WTC11 (cell line): ENCODE data around the gene AADAT. TPM values are rescaled to one million over a fixed set of nuclear protein-coding genes. Genes with fewer than 3 reads are reported as not detected.

Source experiments
- ATAC-seq: fragments of 200-7000 bp; cut with Tn5 transposase; 2 replicates; pipeline ENCODE4 v1.10.0; 2021; ENCODE audit warnings: mild to moderate bottlenecking, moderate library complexity
- CTCF ChIA-PET: fragments of 300-600 bp; sonication (Branson Sonifier 250); formaldehyde crosslinking; loops from one replicate; lab custom pipeline; 2021; ENCODE audit warnings: antibody characterized with exemption; lab: Charles Lee
- POLR2A ChIA-PET: fragments of 350-600 bp; sonication (Branson Sonifier 250); formaldehyde crosslinking; loops from one replicate; lab custom pipeline; 2021; ENCODE audit warnings: antibody characterized with exemption; lab: Charles Lee
- DNase-seq: peaks from one replicate; pipeline ENCODE4 v3.0.0; 2021; ENCODE audit warnings: low spot score
- H3K27ac Mint-ChIP-seq: 2 replicates; pipeline ENCODE4 v1.8.0; 2021; ENCODE audit warnings: mixed read lengths
- H3K27me3 Mint-ChIP-seq: 2 replicates; pipeline ENCODE4 v1.8.0; 2021; ENCODE audit warnings: low read depth, mild to moderate bottlenecking, moderate library complexity, mixed read lengths
- H3K36me3 Mint-ChIP-seq: 2 replicates; pipeline ENCODE4 v1.8.0; 2021; ENCODE audit warnings: mixed read lengths
- H3K4me1 Mint-ChIP-seq: 2 replicates; pipeline ENCODE4 v1.8.0; 2022; ENCODE audit warnings: mixed read lengths
- H3K4me3 Mint-ChIP-seq: 2 replicates; pipeline ENCODE4 v1.8.0; 2021; ENCODE audit warnings: mild to moderate bottlenecking, moderate library complexity, mixed read lengths
- H3K9me3 Mint-ChIP-seq: 2 replicates; pipeline ENCODE4 v1.8.0; 2021; ENCODE audit warnings: mixed read lengths
- ATF1 ChIP-seq: sonication (generic); formaldehyde crosslinking; IDR thresholded peaks from 2 replicates; pipeline ENCODE4 v1.8.1; 2023; ENCODE audit warnings: mild to moderate bottlenecking, moderate library complexity, missing genetic modification reagents
- ATF3 ChIP-seq: sonication (generic); formaldehyde crosslinking; conservative IDR thresholded peaks from 2 replicates; pipeline ENCODE4 v1.8.1; 2022; ENCODE audit warnings: mild to moderate bottlenecking, missing genetic modification reagents
- CBFB ChIP-seq: sonication (generic); formaldehyde crosslinking; IDR thresholded peaks from 2 replicates; pipeline ENCODE4 v1.8.1; 2022; ENCODE audit warnings: mild to moderate bottlenecking, low read depth, missing genetic modification reagents
- E2F1 ChIP-seq: sonication (generic); formaldehyde crosslinking; IDR thresholded peaks from 2 replicates; pipeline ENCODE4 v1.8.0; 2022; ENCODE audit warnings: mild to moderate bottlenecking, missing genetic modification reagents
- E2F4 ChIP-seq: sonication (generic); formaldehyde crosslinking; IDR thresholded peaks from 2 replicates; pipeline ENCODE4 v1.8.1; 2022; ENCODE audit warnings: low read depth, mild to moderate bottlenecking, moderate library complexity, missing genetic modification reagents, borderline replicate concordance
- E2F5 ChIP-seq: sonication (generic); formaldehyde crosslinking; IDR thresholded peaks from 2 replicates; pipeline ENCODE4 v1.8.1; 2022; ENCODE audit warnings: mild to moderate bottlenecking, moderate library complexity, missing genetic modification reagents
- EMX1 ChIP-seq: fragments of 250-450 bp; sonication (Bioruptor Pico); IDR thresholded peaks from 2 replicates; pipeline ENCODE4 v1.8.0; 2021; ENCODE audit warnings: mild to moderate bottlenecking
- ERG ChIP-seq: fragments of 250-450 bp; sonication (Bioruptor Pico); IDR thresholded peaks from 2 replicates; pipeline ENCODE4 v1.8.0; 2021; ENCODE audit warnings: mild to moderate bottlenecking
- NFATC4 ChIP-seq: fragments of 250-450 bp; sonication (Bioruptor Pico); IDR thresholded peaks from 2 replicates; pipeline ENCODE4 v1.9.0; 2021; ENCODE audit warnings: mild to moderate bottlenecking
- NFYB ChIP-seq: sonication (generic); formaldehyde crosslinking; conservative IDR thresholded peaks from 2 replicates; pipeline ENCODE4 v1.8.0; 2022; ENCODE audit warnings: low read depth, missing genetic modification reagents
- NR1H2 ChIP-seq: sonication (generic); formaldehyde crosslinking; IDR thresholded peaks from 2 replicates; pipeline ENCODE4 v1.9.0; 2021; ENCODE audit warnings: mild to moderate bottlenecking, moderate library complexity, missing genetic modification reagents
- NR2C2 ChIP-seq: sonication (generic); formaldehyde crosslinking; IDR thresholded peaks from 2 replicates; pipeline ENCODE4 v1.8.0; 2022; ENCODE audit warnings: mild to moderate bottlenecking, missing genetic modification reagents
- OVOL2 ChIP-seq: fragments of 250-450 bp; sonication (Bioruptor Pico); IDR thresholded peaks from 2 replicates; pipeline ENCODE4 v1.9.0; 2021; ENCODE audit warnings: mild to moderate bottlenecking, borderline replicate concordance
- PRRX2 ChIP-seq: fragments of 250-450 bp; sonication (Bioruptor Pico); IDR thresholded peaks from 2 replicates; pipeline ENCODE4 v1.8.0; 2021; ENCODE audit warnings: mild to moderate bottlenecking
- RELA ChIP-seq: sonication (generic); formaldehyde crosslinking; IDR thresholded peaks from 2 replicates; pipeline ENCODE4 v1.8.1; 2022; ENCODE audit warnings: missing genetic modification reagents, mild to moderate bottlenecking, borderline replicate concordance
- SOX15 ChIP-seq: fragments of 250-450 bp; sonication (Bioruptor Pico); IDR thresholded peaks from 2 replicates; pipeline ENCODE4 v1.9.0; 2021; ENCODE audit warnings: mild to moderate bottlenecking
- ZBTB43 ChIP-seq: sonication (generic); formaldehyde crosslinking; IDR thresholded peaks from 2 replicates; pipeline ENCODE4 v1.8.1; 2023; ENCODE audit warnings: mild to moderate bottlenecking, missing genetic modification reagents
- ZMAT4 ChIP-seq: fragments of 250-450 bp; sonication (Bioruptor Pico); IDR thresholded peaks from 2 replicates; pipeline ENCODE4 v1.9.0; 2021; ENCODE audit warnings: mild to moderate bottlenecking
- ZNF317 ChIP-seq: sonication (generic); formaldehyde crosslinking; IDR thresholded peaks from 2 replicates; pipeline ENCODE4 v1.8.1; 2023; ENCODE audit warnings: low read depth, mild to moderate bottlenecking, moderate library complexity, missing genetic modification reagents, borderline replicate concordance
- ZNF396 ChIP-seq: fragments of 250-450 bp; sonication (Bioruptor Pico); IDR thresholded peaks from 2 replicates; pipeline ENCODE4 v1.8.0; 2021; ENCODE audit warnings: mild to moderate bottlenecking, moderate library complexity, borderline replicate concordance
- ZNF425 ChIP-seq: fragments of 250-450 bp; sonication (Bioruptor Pico); conservative IDR thresholded peaks from 2 replicates; pipeline ENCODE4 v1.9.0; 2021; ENCODE audit warnings: mild to moderate bottlenecking
- ZNF532 ChIP-seq: fragments of 250-450 bp; sonication (Bioruptor Pico); IDR thresholded peaks from 2 replicates; pipeline ENCODE4 v1.9.0; 2021; ENCODE audit warnings: mild to moderate bottlenecking, borderline replicate concordance
- total RNA-seq: library from RNA; stranded (reverse); gene quantifications from 3 replicates; pipeline ENCODE4 v1.2.3, GENCODE V29; 2021

The AADAT gene
- total RNA-seq, 1 experiment from 2014 or later: 12.3 TPM

- no peak for TF ChIP-seq E2F4 (CRISPR knock-in tag)
- TF ChIP-seq RELA (CRISPR knock-in tag): no peak
- TF ChIP-seq ZNF396 (CRISPR knock-in tag): no peak
- no peak for TF ChIP-seq NR1H2 (CRISPR knock-in tag)
- TF ChIP-seq ATF3 (CRISPR knock-in tag): no peak
- TF ChIP-seq ZNF532 (CRISPR knock-in tag): no peak
- TF ChIP-seq ZMAT4 (CRISPR knock-in tag): no peak
- TF ChIP-seq SOX15 (CRISPR knock-in tag): no peak
- no peak for TF ChIP-seq ATF1 (CRISPR knock-in tag)
- TF ChIP-seq ERG (CRISPR knock-in tag): no peak
- no peak for TF ChIP-seq ZBTB43 (CRISPR knock-in tag)
- TF ChIP-seq, all 79 proteins: peak for 0
Measured at GRCh38 chr4:170033999-170034398, 55.8 kb downstream of the AADAT start (continued).

- peaks cover 4% of the 10 kb centered on the region; the same call in 1 of the 2 replicates for H3K9me3 Mint-ChIP-seq
- ATAC-seq (no peak), DNase-seq (no peak)
- H3K27ac Mint-ChIP-seq: no peak overlapping the region
- ChIA-PET POLR2A (no interaction called here), CTCF (no interaction called here)
- no peak overlapping the region for H3K4me3 Mint-ChIP-seq
- peaks cover 34% of the 10 kb centered on the region for H3K27me3 Mint-ChIP-seq
- H3K4me1 Mint-ChIP-seq: peaks cover 15% of the 10 kb centered on the region
- peaks cover 7% of the 10 kb centered on the region for H3K36me3 Mint-ChIP-seq
- TF ChIP-seq E2F1 (no peak), E2F5 (CRISPR knock-in tag) (no peak), NFATC4 (CRISPR knock-in tag) (no peak), ZNF425 (no peak), CBFB (CRISPR knock-in tag) (no peak), EMX1 (CRISPR knock-in tag) (no peak), NR1H2 (CRISPR knock-in tag) (no peak), PRRX2 (CRISPR knock-in tag) (no peak), NFYB (no peak), OVOL2 (CRISPR knock-in tag) (no peak), ZNF317 (CRISPR knock-in tag) (no peak), NR2C2 (CRISPR knock-in tag) (no peak), ERG (CRISPR knock-in tag) (no peak)
Measured at GRCh38 chr4:170030121-170030520, 59.6 kb downstream of the AADAT start.
